GM21528 (cell line): ENCODE results near the gene ABCA2.
"Not testable (repeated sequence)": the region's sequence is repeated elsewhere in the genome, so short reads cannot be mapped to it uniquely, and the experiment has no call there.

Experiments
- ATAC-seq: cut with Tn5 transposase; IDR thresholded peaks from one replicate; pipeline ENCODE4 v1.9.1; 2021; ENCODE audit warnings: mild to moderate bottlenecking, moderate library complexity; ENCODE audit not compliant: unreplicated experiment, low FRiP score

Gene ABCA2

GRCh38 chr9:137064027-137064879 is 36.2 kb upstream of the ABCA2 start:
- ATAC-seq = no peak

GRCh38 chr9:137063311-137064026 is 35.4 kb upstream of the ABCA2 start:
- no peak for ATAC-seq

GRCh38 chr9:137062798-137063197 is 34.8 kb upstream of the ABCA2 start:
- not testable (repeated sequence) for ATAC-seq

- no peak for ATAC-seq
Measured at GRCh38 chr9:137062384-137062783, 34.3 kb upstream of the ABCA2 start.

- ATAC-seq = no peak
Measured at GRCh38 chr9:137058521-137059234, 30.6 kb upstream of the ABCA2 start.

- no peak for ATAC-seq
Measured at GRCh38 chr9:137057545-137057944, 29.5 kb upstream of the ABCA2 start.

- ATAC-seq = no peak
Measured at GRCh38 chr9:137056739-137057415, 28.8 kb upstream of the ABCA2 start.

- ATAC-seq = no peak
Measured at GRCh38 chr9:137055385-137056364, 27.6 kb upstream of the ABCA2 start.

- ATAC-seq = no peak
Measured at GRCh38 chr9:137054932-137055384, 26.9 kb upstream of the ABCA2 start.

GRCh38 chr9:137053944-137054931 is 26.2 kb upstream of the ABCA2 start, which contains the start of gene ENTPD2:
TSS of gene ENTPD2 (minus strand) at chr9:137054061. CDS start at chr9:137053997, 64 bp downstream.
- ATAC-seq = no peak

GRCh38 chr9:137052998-137053943 is 25.2 kb upstream of the ABCA2 start:
- ATAC-seq = no peak

- no peak for ATAC-seq
Measured at GRCh38 chr9:137052293-137052692, 24.3 kb upstream of the ABCA2 start.

- no peak for ATAC-seq
Measured at GRCh38 chr9:137051145-137051724, 23.2 kb upstream of the ABCA2 start.

- no peak for ATAC-seq
Measured at GRCh38 chr9:137050570-137050969, 22.5 kb upstream of the ABCA2 start.

- no peak for ATAC-seq
Measured at GRCh38 chr9:137049544-137050449, 21.8 kb upstream of the ABCA2 start.
